Transverse colon (tissue), 4 donors: ENCODE measurements around the gene FARP1. TPM values are rescaled to one million over a fixed set of nuclear protein-coding genes. Genes with fewer than 3 reads are reported as not detected.

Experiments used
- DNase-seq: peaks from one replicate; pipeline ENCODE4 v3.0.0-alpha.2; 2019
- H3K27ac ChIP-seq, 4 donors: fragments of 200-600 bp; sonication (generic); 2 replicates each; pipeline ENCODE4 v1.5.1; 2016 to 2018; ENCODE audit warnings: inconsistent platforms in 4 of 4
- H3K27me3 ChIP-seq: fragments of 200-600 bp; sonication (generic); 2 replicates; pipeline ENCODE4 v1.5.1; 2017; ENCODE audit warnings: inconsistent platforms
- H3K36me3 ChIP-seq, 4 donors: fragments of 200-600 bp; sonication (generic); 2 replicates each; pipeline ENCODE4 v1.5.1; 2017 to 2019; ENCODE audit warnings: inconsistent platforms in 4 of 4
- H3K4me1 ChIP-seq, 4 donors: fragments of 200-600 bp; sonication (generic); 2 replicates each; pipeline ENCODE4 v1.5.1; 2017 to 2020; ENCODE audit warnings: inconsistent platforms in 4 of 4
- H3K4me3 ChIP-seq, 4 donors: fragments of 200-600 bp; sonication (generic); 1 replicate in 1 of 4; 2 replicates in 3 of 4; pipeline versions ENCODE4 v1.5.1 to v1.6.1; 2017 to 2019; ENCODE audit warnings: inconsistent platforms in 4 of 4
- H3K9me3 ChIP-seq, 2 donors: fragments of 200-600 bp; sonication (generic); 2 replicates each; pipeline ENCODE4 v1.5.1; 2017 to 2019; ENCODE audit warnings: inconsistent platforms in 2 of 2
- EP300 ChIP-seq: sonication (generic); formaldehyde crosslinking; IDR thresholded peaks from one replicate; pipeline ENCODE4 v1.6.1; 2017; ENCODE audit warnings: antibody characterized with exemption, low read depth
- POLR2A ChIP-seq: fragments of 450-650 bp; IDR thresholded peaks from one replicate; pipeline ENCODE4 v1.6.1; 2016; ENCODE audit warnings: antibody characterized with exemption, mild to moderate bottlenecking, moderate library complexity
- POLR2AphosphoS5 ChIP-seq, 3 donors: sonication (generic); formaldehyde crosslinking; IDR thresholded peaks; one replicate each; pipeline ENCODE4 v1.6.1; 2016; ENCODE audit warnings: antibody characterized with exemption in 3 of 3
- WGBS, 2 donors: methylation state at CpG; one replicate each; pipeline ENCODE4 v1.1.5; 2018; ENCODE audit warnings: low coverage in 1 of 2; 5-methylcytosine and 5-hydroxymethylcytosine counted together
- in situ Hi-C, 4 donors: fragments of 200-750 bp; cut with MboI; loops; one replicate each; pipeline versions ENCODE4 v1.15.0 to v1.15.1; 2017; ENCODE audit warnings: low sequenced_read_pairs in 3 of 4, low pct_ligation_motif_present in 1 of 4, low pct_unique_long_range_greater_than_20kb in 1 of 4
- intact Hi-C: fragments of 100-400 bp; cut with DNase I; formaldehyde crosslinking; loops from one replicate; pipeline ENCODE4 v1.15.1; 2023; ENCODE audit warnings: low total_unique reads
- small RNA-seq, 4 donors: library from RNA; depleted of rRNA; stranded (forward); fragments of <200 nt; gene quantifications; one replicate each; pipeline ENCODE3, GENCODE V24; 2016
- total RNA-seq, 4 donors: library from RNA; depleted of rRNA; stranded (reverse); fragments of >200 nt; gene quantifications; one replicate each; pipeline ENCODE4 v1.1.0, GENCODE V29; 2016
- TF ChIP-seq, protein P1 (sequence below), 5 experiments: fragments of 200-600 bp in 3 of 5; fragments of 450-650 bp in 2 of 5; sonication (generic) in 3 of 5; IDR thresholded peaks; 1 replicate in 2 of 5; 2 replicates in 3 of 5; pipeline ENCODE4 v1.5.1; 2016 to 2017; ENCODE audit warnings: antibody characterized with exemption in 5 of 5, inconsistent platforms in 3 of 5, mild to moderate bottlenecking in 2 of 5, moderate library complexity in 1 of 5

FARP1 gene
- total RNA-seq, 4 donors from 2014 or later: 32.8 to 41.8 (median 38.3) TPM

- Histone ChIP-seq H3K36me3 (peaks cover 0 to 7% (median 0%) of the 10 kb centered on the region in 4 donors), H3K27ac (peak overlapping the region; percentile 51 to 77 (median 63)), H3K4me3 (no peak overlapping the region), H3K9me3 (no peaks in the 10 kb centered on the region), H3K27me3 (no peaks in the 10 kb centered on the region), H3K4me1 (peaks cover 38 to 64% (median 42%) of the 10 kb centered on the region in 4 donors)
- no peak for DNase-seq
- intact Hi-C loops: no loop called here
- in situ Hi-C loops: no loop called here
- TF ChIP-seq POLR2A (no peak), POLR2AphosphoS5 (IDR thresholded peaks at IDR 0.05) (no peak), EP300 (no peak)
- TF ChIP-seq, protein P1, sequence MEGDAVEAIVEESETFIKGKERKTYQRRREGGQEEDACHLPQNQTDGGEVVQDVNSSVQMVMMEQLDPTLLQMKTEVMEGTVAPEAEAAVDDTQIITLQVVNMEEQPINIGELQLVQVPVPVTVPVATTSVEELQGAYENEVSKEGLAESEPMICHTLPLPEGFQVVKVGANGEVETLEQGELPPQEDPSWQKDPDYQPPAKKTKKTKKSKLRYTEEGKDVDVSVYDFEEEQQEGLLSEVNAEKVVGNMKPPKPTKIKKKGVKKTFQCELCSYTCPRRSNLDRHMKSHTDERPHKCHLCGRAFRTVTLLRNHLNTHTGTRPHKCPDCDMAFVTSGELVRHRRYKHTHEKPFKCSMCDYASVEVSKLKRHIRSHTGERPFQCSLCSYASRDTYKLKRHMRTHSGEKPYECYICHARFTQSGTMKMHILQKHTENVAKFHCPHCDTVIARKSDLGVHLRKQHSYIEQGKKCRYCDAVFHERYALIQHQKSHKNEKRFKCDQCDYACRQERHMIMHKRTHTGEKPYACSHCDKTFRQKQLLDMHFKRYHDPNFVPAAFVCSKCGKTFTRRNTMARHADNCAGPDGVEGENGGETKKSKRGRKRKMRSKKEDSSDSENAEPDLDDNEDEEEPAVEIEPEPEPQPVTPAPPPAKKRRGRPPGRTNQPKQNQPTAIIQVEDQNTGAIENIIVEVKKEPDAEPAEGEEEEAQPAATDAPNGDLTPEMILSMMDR (IDR thresholded peaks at IDR 0.05): no peak
- 55% methylated on average over 6 to 10 of the region's 10 CpGs for WGBS, 2 donors
Measured at GRCh38 chr13:98503175-98504028, 360.5 kb downstream of the FARP1 start.

DNA sequence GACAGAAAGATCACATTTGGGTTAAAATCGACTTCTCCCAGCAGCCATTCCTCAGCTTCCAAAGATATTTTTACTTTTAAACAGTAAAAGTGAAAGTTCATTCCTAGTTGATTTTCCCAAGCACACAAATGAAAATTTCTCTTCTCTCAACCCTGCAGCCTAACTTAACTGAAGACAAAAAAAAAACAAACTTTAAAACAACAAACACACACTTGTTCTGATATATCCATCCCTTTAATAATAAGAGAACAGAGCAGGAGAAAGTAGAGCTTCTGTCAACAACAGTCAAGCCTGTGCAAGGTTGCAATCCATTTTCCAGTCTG lies 361.1 kb downstream of the FARP1 start:
- H3K27me3 ChIP-seq: no peaks in the 10 kb centered on the region
- H3K9me3 ChIP-seq: no peaks in the 10 kb centered on the region
- in situ Hi-C loops (no loop called here), intact Hi-C loops (no loop called here)
- peaks cover 0 to 7% (median 0%) of the 10 kb centered on the region in 4 donors for H3K36me3 ChIP-seq
- peaks cover 39 to 70% (median 47%) of the 10 kb centered on the region in 4 donors for H3K4me1 ChIP-seq
- peak overlapping the region; percentile 51 to 77 (median 63) for H3K27ac ChIP-seq
- 26 to 60% methylated on average over 1 of the region's 1 CpG for WGBS, 2 donors
- TF ChIP-seq, protein P1 (IDR thresholded peaks at IDR 0.05): no peak
- TF ChIP-seq POLR2AphosphoS5 (IDR thresholded peaks at IDR 0.05): no peak
- TF ChIP-seq EP300: no peak
- TF ChIP-seq POLR2A: no peak
- no peak for DNase-seq
- H3K4me3 ChIP-seq: no peak overlapping the region

DNA sequence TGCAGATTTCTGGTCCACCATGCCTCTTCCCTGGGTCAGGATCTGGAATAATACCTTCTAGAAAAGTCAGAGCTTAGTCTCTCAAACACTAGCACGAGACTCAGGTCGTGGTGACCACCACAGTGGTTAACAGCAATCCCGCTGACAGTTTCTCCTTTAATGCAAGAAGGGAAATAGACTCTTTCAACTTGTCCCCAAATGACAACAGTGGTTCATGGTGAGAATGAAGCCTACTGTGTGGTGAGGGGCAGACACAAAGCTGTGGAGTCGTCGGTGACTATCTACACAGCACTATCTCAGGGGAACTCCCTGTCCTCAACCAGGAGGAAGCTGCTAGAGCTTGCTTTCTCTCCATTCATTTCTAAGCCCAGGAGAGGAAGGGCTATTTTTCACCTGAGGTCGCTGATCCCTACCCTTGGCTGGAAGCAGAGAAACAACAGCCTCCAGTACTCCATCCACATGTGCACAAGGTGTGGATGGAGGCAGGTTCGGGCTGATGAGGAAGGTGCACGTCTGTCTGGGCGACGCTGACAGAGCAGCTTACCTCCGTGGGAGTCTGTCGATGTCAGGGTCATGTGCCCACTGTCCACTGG lies 361.6 kb downstream of the FARP1 start:
- Histone ChIP-seq H3K9me3 (no peaks in the 10 kb centered on the region), H3K27ac (peak overlapping the region; percentile 51 to 77 (median 63))
- 75 to 76% methylated on average over 5 to 12 of the region's 12 CpGs for WGBS, 2 donors

More for the DNA sequence above, 361.6 kb downstream of the FARP1 start:
- intact Hi-C loops (no loop called here), in situ Hi-C loops (no loop called here)
- Histone ChIP-seq H3K36me3 (peaks cover 0 to 4% (median 0%) of the 10 kb centered on the region in 4 donors), H3K4me3 (no peak overlapping the region), H3K4me1 (peaks cover 40 to 75% (median 52%) of the 10 kb centered on the region in 4 donors), H3K27me3 (no peaks in the 10 kb centered on the region)
- no peak for DNase-seq
- TF ChIP-seq, protein P1 (IDR thresholded peaks at IDR 0.05): no peak
- no peak for TF ChIP-seq EP300
- TF ChIP-seq POLR2AphosphoS5 (IDR thresholded peaks at IDR 0.05): no peak

Small RNA genes lying within 50 kb of the gene (small RNA-seq; reads per million reads assigned to genes)
- gene MIR3170: 0 to 0.55 (median 0.25) reads per million in 4 donors

Other genes with a start within 250 kb of the FARP1 start
- 100 to 1,000 TPM in 1 of 4 donors, 10 to 100 TPM in 3; 18.3 to 114 (median 51.9) TPM for gene IPO5, start 189.4 kb upstream of the FARP1 start, total RNA-seq
- gene RNF113B, start 34.2 kb downstream of the FARP1 start, total RNA-seq: not detected